Gastrocnemius medialis (tissue), 4 donors: ENCODE data around the gene ATG4B. TPM values are rescaled to one million over a fixed set of nuclear protein-coding genes. Genes with fewer than 3 reads are reported as not detected.

ENCODE experiments used
- ATAC-seq, 2 donors: fragments of 150-250 bp; one replicate each; pipeline ENCODE4 v1.9.1; 2016
- DNase-seq, 2 donors: peaks; one replicate each; pipeline ENCODE4 v3.0.0-alpha.2; 2019
- H3K27ac ChIP-seq, 4 donors: fragments of 200-600 bp; sonication (generic); 1 replicate in 1 of 4; 2 replicates in 3 of 4; pipeline ENCODE4 v1.5.1; 2016 to 2018; ENCODE audit warnings: mild to moderate bottlenecking in 2 of 4, moderate library complexity in 1 of 4
- H3K27me3 ChIP-seq, 3 donors: fragments of 200-600 bp; sonication (generic) in 2 of 3; 1 replicate in 1 of 3; 2 replicates in 2 of 3; pipeline versions ENCODE4 v1.5.1 to v1.6.0; 2016 to 2019; ENCODE audit warnings: mild to moderate bottlenecking in 1 of 3, moderate library complexity in 1 of 3
- H3K36me3 ChIP-seq, 2 donors: fragments of 200-600 bp; sonication (generic) in 1 of 2; one replicate each; pipeline ENCODE4 v1.5.1; 2017 to 2018
- H3K4me1 ChIP-seq, 2 donors: fragments of 200-600 bp; sonication (generic) in 1 of 2; one replicate each; pipeline ENCODE4 v1.5.1; 2016 to 2017; ENCODE audit warnings: mild to moderate bottlenecking in 2 of 2
- H3K4me3 ChIP-seq, 4 donors: fragments of 200-600 bp; sonication (generic) in 3 of 4; 1 replicate in 1 of 4; 2 replicates in 3 of 4; pipeline ENCODE4 v1.5.1; 2016 to 2019; ENCODE audit warnings: mild to moderate bottlenecking in 2 of 4
- H3K9me3 ChIP-seq, 3 donors: fragments of 200-600 bp; sonication (generic) in 2 of 3; 1 replicate in 1 of 3; 2 replicates in 2 of 3; pipeline ENCODE4 v1.5.1; 2016 to 2019
- CTCF ChIP-seq, 5 experiments: fragments of 450-650 bp in 3 of 5; fragments of 200-600 bp in 2 of 5; sonication (generic) in 2 of 5; IDR thresholded peaks in 4 of 5; conservative IDR thresholded peaks in 1 of 5; 1 replicate in 4 of 5; 2 replicates in 1 of 5; pipeline ENCODE4 v1.5.1; 2016 to 2019; ENCODE audit warnings: antibody characterized with exemption in 5 of 5, mild to moderate bottlenecking in 3 of 5, moderate library complexity in 3 of 5
- POLR2A ChIP-seq, 2 donors: fragments of 450-650 bp; IDR thresholded peaks; one replicate each; pipeline ENCODE4 v1.6.1; 2017; ENCODE audit warnings: antibody characterized with exemption in 2 of 2, mild to moderate bottlenecking in 2 of 2, moderate library complexity in 2 of 2
- in situ Hi-C, 4 donors: fragments of 200-750 bp; cut with MboI; loops; one replicate each; pipeline versions ENCODE4 v1.15.0 to v1.8.0; 2017; ENCODE audit warnings: low sequenced_read_pairs in 4 of 4
- intact Hi-C: fragments of 100-400 bp; cut with DNase I; formaldehyde crosslinking; loops from one replicate; pipeline ENCODE4 v1.15.1; 2023; ENCODE audit warnings: low total_unique reads
- total RNA-seq, 4 donors: library from RNA; depleted of rRNA; stranded (reverse); fragments of >200 nt; gene quantifications; one replicate each; pipeline versions ENCODE4 v1.1.0 to v1.2.3, GENCODE V29; 2016

Gene ATG4B
- total RNA-seq, 4 donors from 2014 or later, result 32.0 to 57.5 (median 49.8) TPM

GRCh38 chr2:241686650-241687425, 49.3 kb downstream of the ATG4B start, which contains the start of gene DTYMK:
TSS of gene DTYMK (minus strand) at chr2:241686815. CDS start at chr2:241686783, 32 bp downstream.
- ATAC-seq (peak; percentile 95 to 96), DNase-seq (peak; percentile 92 to 95)
- no peak for TF ChIP-seq CTCF (IDR thresholded peaks at IDR 0.05 in 4 of 5, conservative IDR thresholded peaks at IDR 0.05 in 1 of 5)
- peak; percentile 93 to 96 for TF ChIP-seq POLR2A (IDR thresholded peaks at IDR 0.05)
- no peaks in the 10 kb centered on the region for H3K9me3 ChIP-seq
- in situ Hi-C loops (no loop called here), intact Hi-C loops (loop anchor here (1.0 kb wide), 3 partner anchors 14 to 50 kb away; partner anchors contain the start of genes ATG4B, D2HGDH and THAP4)
- peaks cover 0 to 27% of the 10 kb centered on the region in 2 donors for H3K36me3 ChIP-seq
- no peaks in the 10 kb centered on the region for H3K27me3 ChIP-seq
- peaks cover 27 to 30% of the 10 kb centered on the region in 2 donors for H3K4me1 ChIP-seq
- peak within 1 kb of the TSS; percentile 81 to 98 (median 84) for H3K4me3 ChIP-seq
- peak within 1 kb of the TSS; percentile 90 to 99 (median 93) for H3K27ac ChIP-seq

- no peak overlapping the region for H3K4me3 ChIP-seq
- H3K27ac ChIP-seq, result no peak overlapping the region
- no peak for TF ChIP-seq POLR2A (IDR thresholded peaks at IDR 0.05)
- TF ChIP-seq CTCF (IDR thresholded peaks at IDR 0.05 in 4 of 5, conservative IDR thresholded peaks at IDR 0.05 in 1 of 5), result no peak
- DNase-seq (no peak), ATAC-seq (no peak)
- intact Hi-C loops, result no loop called here
- in situ Hi-C loops, result no loop called here
- no peaks in the 10 kb centered on the region for H3K9me3 ChIP-seq
- peaks cover 27 to 30% of the 10 kb centered on the region in 2 donors for H3K4me1 ChIP-seq
- H3K36me3 ChIP-seq, result peaks cover 0 to 24% of the 10 kb centered on the region in 2 donors
- no peaks in the 10 kb centered on the region for H3K27me3 ChIP-seq
Measured at GRCh38 chr2:241689306-241689705, 51.8 kb downstream of the ATG4B start.

GRCh38 chr2:241690202-241690717, 52.8 kb downstream of the ATG4B start:
- Histone ChIP-seq H3K9me3 (no peaks in the 10 kb centered on the region), H3K4me3 (no peak overlapping the region), H3K27me3 (no peaks in the 10 kb centered on the region), H3K4me1 (peaks cover 27 to 30% of the 10 kb centered on the region in 2 donors), H3K27ac (no peak overlapping the region), H3K36me3 (peaks cover 0 to 29% of the 10 kb centered on the region in 2 donors)
- DNase-seq, result no peak
- intact Hi-C loops (no loop called here), in situ Hi-C loops (no loop called here)
- no peak for TF ChIP-seq POLR2A (IDR thresholded peaks at IDR 0.05)
- no peak for TF ChIP-seq CTCF (IDR thresholded peaks at IDR 0.05 in 4 of 5, conservative IDR thresholded peaks at IDR 0.05 in 1 of 5)
- no peak for ATAC-seq

- intact Hi-C loops, result no loop called here
- peaks cover 21% of the 10 kb centered on the region in 2 donors for H3K4me1 ChIP-seq
- H3K4me3 ChIP-seq, result no peak overlapping the region
- H3K36me3 ChIP-seq, result peaks cover 0 to 29% of the 10 kb centered on the region in 2 donors
- ATAC-seq (no peak), DNase-seq (no peak)
- H3K27ac ChIP-seq, result no peak overlapping the region
- H3K9me3 ChIP-seq, result no peaks in the 10 kb centered on the region
- TF ChIP-seq POLR2A (IDR thresholded peaks at IDR 0.05), result no peak
- no peak for TF ChIP-seq CTCF (IDR thresholded peaks at IDR 0.05 in 4 of 5, conservative IDR thresholded peaks at IDR 0.05 in 1 of 5)
- no peaks in the 10 kb centered on the region for H3K27me3 ChIP-seq
- in situ Hi-C loops, result no loop called here
Measured at GRCh38 chr2:241692448-241692847, 55.0 kb downstream of the ATG4B start.
